ENCODE results near the gene RICTOR. TPM values are rescaled to one million over a fixed set of nuclear protein-coding genes. Genes with fewer than 3 reads are reported as not detected.

The RICTOR gene
- total and polyA plus RNA-seq, 9 donors = 6.7 to 55.1 (median 41.5) TPM

DNA sequence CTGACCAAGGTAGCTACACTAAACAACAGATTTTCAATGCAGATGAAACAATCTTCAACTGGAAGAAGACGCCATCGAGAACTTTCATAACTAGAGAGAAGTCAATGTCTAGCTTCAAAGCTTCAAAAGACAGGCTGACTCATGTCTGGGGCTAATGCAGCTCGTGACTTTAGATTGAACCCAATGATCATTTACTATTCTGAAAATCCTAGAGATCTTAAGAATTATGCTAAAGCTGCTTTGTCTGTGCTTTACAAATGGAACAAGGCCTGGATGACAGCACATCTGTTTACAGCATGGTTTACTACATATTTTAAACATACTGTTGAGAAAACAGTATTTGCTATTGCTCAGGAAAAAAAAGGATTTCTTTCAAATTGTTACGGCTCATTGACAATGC is 54.9 kb downstream of the RICTOR start:
- TF ChIP-seq EP300 (IDR thresholded peaks at IDR 0.05) = no peak
- no peak for TF ChIP-seq POLR2A (IDR thresholded peaks at IDR 0.05)
- TF ChIP-seq, protein P1, sequence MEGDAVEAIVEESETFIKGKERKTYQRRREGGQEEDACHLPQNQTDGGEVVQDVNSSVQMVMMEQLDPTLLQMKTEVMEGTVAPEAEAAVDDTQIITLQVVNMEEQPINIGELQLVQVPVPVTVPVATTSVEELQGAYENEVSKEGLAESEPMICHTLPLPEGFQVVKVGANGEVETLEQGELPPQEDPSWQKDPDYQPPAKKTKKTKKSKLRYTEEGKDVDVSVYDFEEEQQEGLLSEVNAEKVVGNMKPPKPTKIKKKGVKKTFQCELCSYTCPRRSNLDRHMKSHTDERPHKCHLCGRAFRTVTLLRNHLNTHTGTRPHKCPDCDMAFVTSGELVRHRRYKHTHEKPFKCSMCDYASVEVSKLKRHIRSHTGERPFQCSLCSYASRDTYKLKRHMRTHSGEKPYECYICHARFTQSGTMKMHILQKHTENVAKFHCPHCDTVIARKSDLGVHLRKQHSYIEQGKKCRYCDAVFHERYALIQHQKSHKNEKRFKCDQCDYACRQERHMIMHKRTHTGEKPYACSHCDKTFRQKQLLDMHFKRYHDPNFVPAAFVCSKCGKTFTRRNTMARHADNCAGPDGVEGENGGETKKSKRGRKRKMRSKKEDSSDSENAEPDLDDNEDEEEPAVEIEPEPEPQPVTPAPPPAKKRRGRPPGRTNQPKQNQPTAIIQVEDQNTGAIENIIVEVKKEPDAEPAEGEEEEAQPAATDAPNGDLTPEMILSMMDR (IDR thresholded peaks at IDR 0.05) = no peak
- Histone ChIP-seq H3K36me3 (no peaks in the 10 kb centered on the region), H3K4me1 (ENCODE audit: insufficient read depth) (no peaks in the 10 kb centered on the region), H3K27me3 (no peaks in the 10 kb centered on the region), H3K4me3 (no peak overlapping the region), H3K9me3 (no peaks in the 10 kb centered on the region), H3K27ac (no peak overlapping the region)
- WGBS, 3 donors = 96 to 99% (median 98%) methylated on average over 4 of the region's 4 CpGs
- intact Hi-C loops (cut with DNase I) = loop anchor here in 1 of 4 donors (10.0 kb wide), 1 partner anchor 56 kb away; the partner anchor contains the start of gene RICTOR
- no peak for DNase-seq

DNA sequence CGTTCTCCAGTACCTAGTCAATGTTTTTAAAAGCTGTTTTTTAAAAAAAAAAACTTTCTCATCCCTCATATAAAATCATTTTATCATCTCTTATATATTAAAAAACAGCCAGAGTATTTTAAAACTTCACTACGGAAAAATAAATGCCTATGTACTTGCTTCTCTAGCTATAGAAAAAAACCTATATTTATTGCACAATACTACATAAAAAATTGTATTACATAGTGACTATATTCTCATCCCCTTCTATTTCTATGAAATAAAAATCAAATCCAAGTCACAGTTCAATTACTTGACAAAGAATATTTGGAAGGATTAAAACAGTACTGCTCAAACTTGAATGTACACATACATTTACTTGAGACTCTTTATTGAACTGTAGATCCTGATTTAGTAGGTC is 56.7 kb downstream of the RICTOR start:
- no peak for TF ChIP-seq POLR2A (IDR thresholded peaks at IDR 0.05)
- no peak for TF ChIP-seq EP300 (IDR thresholded peaks at IDR 0.05)
- TF ChIP-seq, protein P1 (IDR thresholded peaks at IDR 0.05) = no peak

DNA sequence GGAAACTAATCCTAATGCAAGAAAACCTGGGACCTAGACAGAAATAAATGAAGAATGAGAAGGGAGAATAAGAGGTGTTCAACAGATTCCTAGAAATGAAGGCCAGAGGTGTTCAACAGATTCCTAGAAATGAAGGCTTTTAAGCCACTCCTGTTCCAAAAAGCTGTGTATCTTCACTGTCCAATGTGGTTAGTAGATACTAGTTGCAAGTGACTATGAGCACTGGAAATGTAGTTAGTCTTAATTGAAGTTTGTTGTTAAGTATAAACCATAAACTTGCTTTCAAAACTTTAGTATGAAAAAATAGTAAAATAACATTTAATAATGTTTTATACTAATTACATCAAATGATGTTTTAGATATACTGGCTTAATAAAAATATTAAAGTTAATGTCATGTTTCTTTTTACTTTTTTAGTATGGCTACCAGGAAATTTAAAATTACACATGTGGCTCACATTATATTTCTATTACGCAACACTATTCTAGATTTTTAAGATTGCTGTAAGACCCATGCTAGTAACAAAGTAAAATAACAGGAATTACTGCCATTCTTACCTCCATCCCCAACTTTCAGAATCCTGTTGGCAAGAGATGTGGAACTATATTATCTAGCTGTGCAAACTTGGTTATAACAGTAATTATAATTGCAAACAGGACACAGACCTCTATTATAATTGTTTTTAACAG is 57.5 kb downstream of the RICTOR start:
- TF ChIP-seq EP300 (IDR thresholded peaks at IDR 0.05) (no peak), POLR2A (IDR thresholded peaks at IDR 0.05) (no peak)
- TF ChIP-seq, protein P1 (IDR thresholded peaks at IDR 0.05) = no peak
- Histone ChIP-seq H3K27me3 (no peaks in the 10 kb centered on the region), H3K9me3 (no peaks in the 10 kb centered on the region), H3K4me3 (no peak overlapping the region), H3K27ac (no peak overlapping the region), H3K4me1 (ENCODE audit: insufficient read depth) (no peaks in the 10 kb centered on the region), H3K36me3 (no peaks in the 10 kb centered on the region)
- intact Hi-C loops (cut with DNase I) = loop anchor here in 1 of 4 donors (10.0 kb wide), 1 partner anchor 58 kb away; the partner anchor contains the start of gene RICTOR
- 97 to 100% (median 98%) methylated on average over 1 of the region's 1 CpG for WGBS, 3 donors
- no peak for DNase-seq

More for the DNA sequence above, 56.7 kb downstream of the RICTOR start:
- H3K4me3 ChIP-seq = no peak overlapping the region
- WGBS, 3 donors = 94 to 97% (median 95%) methylated on average over 2 of the region's 2 CpGs
- intact Hi-C loops (cut with DNase I) = loop anchor here in 1 of 4 donors (10.0 kb wide), 1 partner anchor 57 kb away; the partner anchor contains the start of gene RICTOR
- no peak overlapping the region for H3K27ac ChIP-seq
- H3K36me3 ChIP-seq = no peaks in the 10 kb centered on the region
- DNase-seq = no peak
- H3K9me3 ChIP-seq = no peaks in the 10 kb centered on the region
- no peaks in the 10 kb centered on the region for H3K4me1 ChIP-seq (ENCODE audit: insufficient read depth)
- no peaks in the 10 kb centered on the region for H3K27me3 ChIP-seq

DNA sequence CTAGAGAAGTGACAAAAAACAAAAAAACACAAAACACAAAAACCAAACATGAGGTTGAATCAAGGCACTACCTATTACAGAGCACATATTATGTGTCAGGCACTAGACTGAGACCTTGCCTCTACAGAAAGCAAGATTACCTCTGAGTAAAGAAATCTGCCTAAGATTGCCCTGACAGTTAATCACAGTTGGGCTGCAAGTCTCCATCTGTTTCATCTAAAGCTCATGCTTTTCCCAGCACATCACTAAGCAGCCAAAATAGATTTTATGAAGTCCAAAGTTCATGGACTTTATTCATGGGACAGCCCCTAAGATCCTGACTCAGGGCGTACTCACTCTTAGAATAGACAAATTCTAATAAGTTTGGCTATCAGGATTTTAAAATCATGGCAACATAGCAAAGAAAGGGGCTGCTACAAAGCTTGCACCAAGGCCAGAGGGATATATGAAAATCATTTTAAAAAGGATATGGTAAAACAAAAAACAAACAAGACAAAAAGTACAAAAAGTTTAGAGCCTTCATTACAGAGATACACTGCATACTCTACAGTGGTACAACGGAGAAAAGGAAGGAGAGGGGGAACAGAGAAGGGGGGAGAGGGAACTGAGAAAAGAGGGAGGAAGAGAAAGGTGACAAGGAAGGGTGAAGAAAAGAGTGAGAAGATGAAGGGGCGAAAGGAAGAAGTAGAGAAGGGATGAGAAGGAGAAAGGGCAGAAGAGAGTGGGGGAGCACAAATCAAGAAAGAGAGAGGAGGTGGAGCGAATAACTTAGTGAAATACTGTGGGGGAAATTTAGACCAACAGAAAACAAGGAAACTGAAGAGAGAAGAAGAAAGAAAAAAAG is 58.2 kb downstream of the RICTOR start:
- intact Hi-C loops (cut with DNase I) = loop anchor here in 1 of 4 donors (10.0 kb wide), 1 partner anchor 59 kb away; the partner anchor contains the start of gene RICTOR
- no peak overlapping the region for H3K27ac ChIP-seq
- WGBS, 3 donors = 60 to 61% (median 60%) methylated on average over 4 of the region's 4 CpGs
- H3K36me3 ChIP-seq = no peaks in the 10 kb centered on the region
- peaks cover 0 to 5% of the 10 kb centered on the region in 2 donors for H3K9me3 ChIP-seq
- DNase-seq = no peak
- H3K4me1 ChIP-seq (ENCODE audit: insufficient read depth) = no peaks in the 10 kb centered on the region
- no peaks in the 10 kb centered on the region for H3K27me3 ChIP-seq
- H3K4me3 ChIP-seq = no peak overlapping the region
- TF ChIP-seq POLR2A (IDR thresholded peaks at IDR 0.05) (no peak), EP300 (IDR thresholded peaks at IDR 0.05) (no peak)
- TF ChIP-seq, protein P1 (IDR thresholded peaks at IDR 0.05) = no peak

All from ovary (tissue), 9 donors.